ENCODE results near the gene NPL. TPM values are rescaled to one million over a fixed set of nuclear protein-coding genes. Genes with fewer than 3 reads are reported as not detected.

NPL gene
- total RNA-seq, 2 donors from 2014 or later = 5.8 to 8.7 TPM

DNA sequence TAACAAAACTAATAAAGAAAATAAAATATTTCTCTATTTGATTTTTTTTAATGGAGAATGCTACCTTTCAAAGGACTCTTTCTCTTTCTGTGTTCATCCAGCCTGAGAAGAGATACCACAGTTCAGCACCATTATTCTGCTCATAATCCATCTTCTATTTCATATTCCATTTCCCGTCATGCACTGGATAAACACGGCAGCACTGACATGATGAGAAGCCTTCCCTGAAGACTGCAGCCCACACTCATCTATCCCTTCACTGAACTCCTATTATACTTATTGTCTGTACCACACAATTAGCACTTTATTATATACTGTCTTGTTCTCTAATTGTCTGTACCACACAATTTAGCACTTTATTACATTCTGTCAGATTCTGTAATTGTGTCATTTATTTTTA lies 10.7 kb upstream of the NPL start:
- no peak overlapping the region for H3K9ac ChIP-seq (ENCODE audit: extremely low read depth, low read length, poor library complexity, severe bottlenecking)
- no peaks in the 10 kb centered on the region for H3K27me3 ChIP-seq (ENCODE audit: control insufficient read depth, insufficient read depth, low read length, poor library complexity, severe bottlenecking)
- H3K27ac Mint-ChIP-seq = no peak overlapping the region
- H3K27me3 Mint-ChIP-seq (ENCODE audit: insufficient read depth) = peaks cover 2% of the 10 kb centered on the region
- H3K9me3 ChIP-seq (ENCODE audit: control insufficient read depth, low read length) = no peaks in the 10 kb centered on the region
- TF ChIP-seq, protein P1, sequence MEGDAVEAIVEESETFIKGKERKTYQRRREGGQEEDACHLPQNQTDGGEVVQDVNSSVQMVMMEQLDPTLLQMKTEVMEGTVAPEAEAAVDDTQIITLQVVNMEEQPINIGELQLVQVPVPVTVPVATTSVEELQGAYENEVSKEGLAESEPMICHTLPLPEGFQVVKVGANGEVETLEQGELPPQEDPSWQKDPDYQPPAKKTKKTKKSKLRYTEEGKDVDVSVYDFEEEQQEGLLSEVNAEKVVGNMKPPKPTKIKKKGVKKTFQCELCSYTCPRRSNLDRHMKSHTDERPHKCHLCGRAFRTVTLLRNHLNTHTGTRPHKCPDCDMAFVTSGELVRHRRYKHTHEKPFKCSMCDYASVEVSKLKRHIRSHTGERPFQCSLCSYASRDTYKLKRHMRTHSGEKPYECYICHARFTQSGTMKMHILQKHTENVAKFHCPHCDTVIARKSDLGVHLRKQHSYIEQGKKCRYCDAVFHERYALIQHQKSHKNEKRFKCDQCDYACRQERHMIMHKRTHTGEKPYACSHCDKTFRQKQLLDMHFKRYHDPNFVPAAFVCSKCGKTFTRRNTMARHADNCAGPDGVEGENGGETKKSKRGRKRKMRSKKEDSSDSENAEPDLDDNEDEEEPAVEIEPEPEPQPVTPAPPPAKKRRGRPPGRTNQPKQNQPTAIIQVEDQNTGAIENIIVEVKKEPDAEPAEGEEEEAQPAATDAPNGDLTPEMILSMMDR (conservative IDR thresholded peaks at IDR 0.05) = no peak
- no peaks in the 10 kb centered on the region for H3K36me3 Mint-ChIP-seq (ENCODE audit: low read depth)
- no peak overlapping the region for H3K27ac ChIP-seq (ENCODE audit: low read depth, low read length)
- 81 to 95% methylated on average over 2 of the region's 2 CpGs for WGBS, 2 experiments (ENCODE audit: insufficient coverage in 1 of 2, insufficient read length in 1 of 2)
- DNase-seq = no peak
- no peaks in the 10 kb centered on the region for H3K9me3 Mint-ChIP-seq
- no peaks in the 10 kb centered on the region for H3K4me1 ChIP-seq (ENCODE audit: control insufficient read depth, insufficient read depth, low read length)
- peaks cover 18% of the 10 kb centered on the region for H3K4me1 Mint-ChIP-seq
- H3K36me3 ChIP-seq (ENCODE audit: control insufficient read depth, insufficient read depth, low read length) = no peaks in the 10 kb centered on the region
- H3K4me3 ChIP-seq (ENCODE audit: low read length) = no peak overlapping the region
- H3K4me3 Mint-ChIP-seq = no peak overlapping the region

DNA sequence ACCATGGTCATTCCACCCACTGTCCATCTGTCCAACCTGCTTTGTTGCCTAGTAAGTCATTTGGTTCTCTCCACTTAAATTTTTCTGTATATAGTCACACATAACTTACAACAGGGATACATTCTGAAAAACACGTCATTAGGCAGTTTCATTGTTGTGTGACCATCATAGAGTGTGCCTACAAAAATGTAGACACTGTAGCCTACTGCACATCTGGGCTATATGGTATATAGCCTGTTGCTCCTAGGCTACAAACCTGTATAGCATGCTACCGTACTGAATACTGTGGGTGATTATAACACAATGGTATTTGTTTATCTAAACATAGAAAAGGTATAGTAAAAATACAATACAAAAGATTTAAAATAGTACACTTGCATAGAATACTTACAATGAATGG lies 10.0 kb upstream of the NPL start:
- Histone ChIP-seq H3K4me3 (ENCODE audit: low read length) (no peak overlapping the region), H3K36me3 (ENCODE audit: control insufficient read depth, insufficient read depth, low read length) (no peaks in the 10 kb centered on the region), H3K9me3 (ENCODE audit: control insufficient read depth, low read length) (no peaks in the 10 kb centered on the region), H3K9ac (ENCODE audit: extremely low read depth, low read length, poor library complexity, severe bottlenecking) (no peak overlapping the region), H3K27ac (ENCODE audit: low read depth, low read length) (no peak overlapping the region), H3K4me1 (ENCODE audit: control insufficient read depth, insufficient read depth, low read length) (no peaks in the 10 kb centered on the region), H3K27me3 (ENCODE audit: control insufficient read depth, insufficient read depth, low read length, poor library complexity, severe bottlenecking) (no peaks in the 10 kb centered on the region)
- Mint-ChIP-seq H3K4me3 (no peak overlapping the region), H3K27me3 (ENCODE audit: insufficient read depth) (no peaks in the 10 kb centered on the region), H3K9me3 (no peaks in the 10 kb centered on the region), H3K36me3 (ENCODE audit: low read depth) (no peaks in the 10 kb centered on the region), H3K27ac (no peak overlapping the region), H3K4me1 (peaks cover 18% of the 10 kb centered on the region)
- DNase-seq = no peak
- TF ChIP-seq, protein P1 (conservative IDR thresholded peaks at IDR 0.05) = no peak
- 88 to 100% methylated on average over 1 to 2 of the region's 2 CpGs for WGBS, 2 experiments (ENCODE audit: insufficient coverage in 1 of 2, insufficient read length in 1 of 2)

DNA sequence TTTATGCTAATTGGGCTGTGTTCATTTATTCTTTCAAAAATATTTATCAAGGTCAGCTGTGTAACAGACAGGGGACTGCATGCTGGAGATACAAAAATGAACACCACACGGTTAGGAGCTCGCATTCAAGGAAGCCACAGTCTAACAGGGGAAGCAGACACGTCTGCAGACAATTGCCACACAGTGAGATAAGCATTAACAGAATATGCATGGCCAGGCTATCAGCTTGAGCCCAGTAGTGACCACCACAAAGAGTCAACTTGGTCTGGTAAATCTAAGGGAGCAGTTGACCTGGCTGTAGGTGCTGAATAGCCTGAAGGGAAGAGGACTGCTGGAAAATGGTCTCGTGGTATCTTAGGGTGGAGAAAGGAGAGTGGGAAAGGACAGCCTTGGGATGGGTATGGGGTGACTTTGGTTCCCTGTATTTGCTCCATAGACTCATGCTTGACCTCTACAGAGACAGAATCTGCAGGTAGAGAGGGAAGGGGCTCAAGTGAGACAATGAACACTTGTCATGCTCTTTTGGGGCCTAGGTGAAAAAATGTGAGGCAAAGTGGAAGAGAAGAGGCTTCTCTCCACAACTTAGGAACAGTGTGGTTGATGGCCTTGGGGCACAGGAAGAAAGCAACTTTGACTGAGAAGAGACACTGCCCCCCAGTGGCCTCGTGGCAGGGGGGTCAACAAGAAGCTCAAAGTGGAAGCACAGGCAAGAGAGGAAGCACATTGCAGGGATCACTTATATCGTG lies 7.6 kb upstream of the NPL start:
- TF ChIP-seq, protein P1 (conservative IDR thresholded peaks at IDR 0.05) = peak; percentile 92
- DNase-seq = peak; percentile 93

More for the DNA sequence above, 7.6 kb upstream of the NPL start:
- Mint-ChIP-seq H3K4me1 (peaks cover 20% of the 10 kb centered on the region), H3K4me3 (no peak overlapping the region), H3K27ac (no peak overlapping the region), H3K27me3 (ENCODE audit: insufficient read depth) (peaks cover 3% of the 10 kb centered on the region), H3K9me3 (no peaks in the 10 kb centered on the region), H3K36me3 (ENCODE audit: low read depth) (no peaks in the 10 kb centered on the region)
- Histone ChIP-seq H3K9me3 (ENCODE audit: control insufficient read depth, low read length) (no peaks in the 10 kb centered on the region), H3K27me3 (ENCODE audit: control insufficient read depth, insufficient read depth, low read length, poor library complexity, severe bottlenecking) (peaks cover 1% of the 10 kb centered on the region), H3K9ac (ENCODE audit: extremely low read depth, low read length, poor library complexity, severe bottlenecking) (no peak overlapping the region), H3K4me3 (ENCODE audit: low read length) (no peak overlapping the region), H3K4me1 (ENCODE audit: control insufficient read depth, insufficient read depth, low read length) (no peaks in the 10 kb centered on the region), H3K27ac (ENCODE audit: low read depth, low read length) (no peak overlapping the region), H3K36me3 (ENCODE audit: control insufficient read depth, insufficient read depth, low read length) (no peaks in the 10 kb centered on the region)
- WGBS, 2 experiments (ENCODE audit: insufficient coverage in 1 of 2, insufficient read length in 1 of 2) = 55 to 62% methylated on average over 5 to 6 of the region's 6 CpGs
